ENCODE data around the gene FAM20B.

The FAM20B gene, protein sequence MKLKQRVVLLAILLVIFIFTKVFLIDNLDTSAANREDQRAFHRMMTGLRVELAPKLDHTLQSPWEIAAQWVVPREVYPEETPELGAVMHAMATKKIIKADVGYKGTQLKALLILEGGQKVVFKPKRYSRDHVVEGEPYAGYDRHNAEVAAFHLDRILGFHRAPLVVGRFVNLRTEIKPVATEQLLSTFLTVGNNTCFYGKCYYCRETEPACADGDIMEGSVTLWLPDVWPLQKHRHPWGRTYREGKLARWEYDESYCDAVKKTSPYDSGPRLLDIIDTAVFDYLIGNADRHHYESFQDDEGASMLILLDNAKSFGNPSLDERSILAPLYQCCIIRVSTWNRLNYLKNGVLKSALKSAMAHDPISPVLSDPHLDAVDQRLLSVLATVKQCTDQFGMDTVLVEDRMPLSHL
- long read RNA-seq, full-length matches to known transcripts: 3 of 10 reads
- long read RNA-seq, partial matches to known transcripts: 1 of 10 reads
- long read RNA-seq, other reads (novel, unspliced or antisense): 6 of 10 reads

DNA sequence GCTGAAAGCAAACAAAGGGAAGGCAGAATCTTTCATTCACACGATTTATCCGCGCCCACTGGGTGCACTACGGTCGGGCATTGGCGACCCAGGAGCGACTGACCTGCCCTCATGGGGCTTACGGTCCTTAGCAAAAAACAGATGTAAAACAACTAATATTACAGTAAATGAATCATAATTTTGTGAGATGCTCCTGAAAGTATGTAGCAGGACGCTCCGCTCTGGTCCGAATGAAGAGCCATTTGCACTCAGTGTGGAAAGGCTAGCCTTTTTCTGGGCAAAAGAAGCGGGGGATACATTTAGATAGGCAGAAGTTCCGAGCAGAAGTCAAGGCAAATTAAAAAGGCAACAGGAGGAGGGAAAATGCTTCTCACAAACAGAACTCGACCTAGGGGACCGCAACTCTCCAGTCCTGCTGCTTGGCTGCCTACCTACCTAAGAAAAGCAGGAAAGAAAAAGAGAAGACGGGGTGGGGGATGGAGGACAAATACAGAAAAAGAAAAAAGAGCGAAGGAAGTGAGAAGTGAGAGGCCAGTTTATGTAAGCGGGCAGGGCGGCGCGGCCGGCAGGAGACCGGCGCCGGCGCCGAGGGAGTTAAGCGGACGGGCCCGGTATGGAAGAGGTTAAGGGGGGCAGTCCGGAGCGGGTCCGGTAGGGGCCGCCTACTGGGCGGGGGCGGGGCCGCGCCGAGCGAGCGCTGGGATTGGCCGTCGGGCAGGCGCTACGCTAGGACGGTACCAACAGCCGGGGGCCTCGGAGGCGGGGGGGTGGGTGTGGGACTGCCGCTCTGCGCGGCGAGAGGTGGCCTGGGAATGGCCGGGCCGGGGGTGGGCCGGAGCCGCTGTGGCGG lies at the start of gene FAM20B:
FAM20B (plus strand) TSS at position 770 of the 850 bp plus-strand sequence. CDS start 17,954 bp downstream, outside the sequence.
- H3K27me3 ChIP-seq (ENCODE audit: insufficient read depth, poor library complexity, severe bottlenecking): no peaks in the 10 kb centered on the region
- peak within 1 kb of the TSS; percentile 96 for H3K27ac ChIP-seq (replicated peaks)
- peak; percentile 80 to 94 for DNase-seq (ENCODE audit: low read depth in 1 of 2, low spot score in 1 of 2)
- TF ChIP-seq POLR2AphosphoS5 (IDR thresholded peaks at IDR 0.05; ENCODE audit: low read depth): no peak
- TF ChIP-seq, protein P1, sequence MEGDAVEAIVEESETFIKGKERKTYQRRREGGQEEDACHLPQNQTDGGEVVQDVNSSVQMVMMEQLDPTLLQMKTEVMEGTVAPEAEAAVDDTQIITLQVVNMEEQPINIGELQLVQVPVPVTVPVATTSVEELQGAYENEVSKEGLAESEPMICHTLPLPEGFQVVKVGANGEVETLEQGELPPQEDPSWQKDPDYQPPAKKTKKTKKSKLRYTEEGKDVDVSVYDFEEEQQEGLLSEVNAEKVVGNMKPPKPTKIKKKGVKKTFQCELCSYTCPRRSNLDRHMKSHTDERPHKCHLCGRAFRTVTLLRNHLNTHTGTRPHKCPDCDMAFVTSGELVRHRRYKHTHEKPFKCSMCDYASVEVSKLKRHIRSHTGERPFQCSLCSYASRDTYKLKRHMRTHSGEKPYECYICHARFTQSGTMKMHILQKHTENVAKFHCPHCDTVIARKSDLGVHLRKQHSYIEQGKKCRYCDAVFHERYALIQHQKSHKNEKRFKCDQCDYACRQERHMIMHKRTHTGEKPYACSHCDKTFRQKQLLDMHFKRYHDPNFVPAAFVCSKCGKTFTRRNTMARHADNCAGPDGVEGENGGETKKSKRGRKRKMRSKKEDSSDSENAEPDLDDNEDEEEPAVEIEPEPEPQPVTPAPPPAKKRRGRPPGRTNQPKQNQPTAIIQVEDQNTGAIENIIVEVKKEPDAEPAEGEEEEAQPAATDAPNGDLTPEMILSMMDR (IDR thresholded peaks at IDR 0.05; ENCODE audit: insufficient read depth, low read length): no peak
- TF ChIP-seq GABPA (IDR thresholded peaks at IDR 0.05; ENCODE audit: low read depth): no peak
- TF ChIP-seq, protein P2, sequence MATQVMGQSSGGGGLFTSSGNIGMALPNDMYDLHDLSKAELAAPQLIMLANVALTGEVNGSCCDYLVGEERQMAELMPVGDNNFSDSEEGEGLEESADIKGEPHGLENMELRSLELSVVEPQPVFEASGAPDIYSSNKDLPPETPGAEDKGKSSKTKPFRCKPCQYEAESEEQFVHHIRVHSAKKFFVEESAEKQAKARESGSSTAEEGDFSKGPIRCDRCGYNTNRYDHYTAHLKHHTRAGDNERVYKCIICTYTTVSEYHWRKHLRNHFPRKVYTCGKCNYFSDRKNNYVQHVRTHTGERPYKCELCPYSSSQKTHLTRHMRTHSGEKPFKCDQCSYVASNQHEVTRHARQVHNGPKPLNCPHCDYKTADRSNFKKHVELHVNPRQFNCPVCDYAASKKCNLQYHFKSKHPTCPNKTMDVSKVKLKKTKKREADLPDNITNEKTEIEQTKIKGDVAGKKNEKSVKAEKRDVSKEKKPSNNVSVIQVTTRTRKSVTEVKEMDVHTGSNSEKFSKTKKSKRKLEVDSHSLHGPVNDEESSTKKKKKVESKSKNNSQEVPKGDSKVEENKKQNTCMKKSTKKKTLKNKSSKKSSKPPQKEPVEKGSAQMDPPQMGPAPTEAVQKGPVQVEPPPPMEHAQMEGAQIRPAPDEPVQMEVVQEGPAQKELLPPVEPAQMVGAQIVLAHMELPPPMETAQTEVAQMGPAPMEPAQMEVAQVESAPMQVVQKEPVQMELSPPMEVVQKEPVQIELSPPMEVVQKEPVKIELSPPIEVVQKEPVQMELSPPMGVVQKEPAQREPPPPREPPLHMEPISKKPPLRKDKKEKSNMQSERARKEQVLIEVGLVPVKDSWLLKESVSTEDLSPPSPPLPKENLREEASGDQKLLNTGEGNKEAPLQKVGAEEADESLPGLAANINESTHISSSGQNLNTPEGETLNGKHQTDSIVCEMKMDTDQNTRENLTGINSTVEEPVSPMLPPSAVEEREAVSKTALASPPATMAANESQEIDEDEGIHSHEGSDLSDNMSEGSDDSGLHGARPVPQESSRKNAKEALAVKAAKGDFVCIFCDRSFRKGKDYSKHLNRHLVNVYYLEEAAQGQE (IDR thresholded peaks at IDR 0.05; ENCODE audit: insufficient replicate concordance, low read depth): no peak
- no peak for TF ChIP-seq SPI1 (IDR thresholded peaks at IDR 0.05; ENCODE audit: borderline replicate concordance, low read depth)
- peak within 1 kb of the TSS; percentile 74 for H3K4me3 ChIP-seq (replicated peaks; ENCODE audit: insufficient read depth, low read length)

DNA sequence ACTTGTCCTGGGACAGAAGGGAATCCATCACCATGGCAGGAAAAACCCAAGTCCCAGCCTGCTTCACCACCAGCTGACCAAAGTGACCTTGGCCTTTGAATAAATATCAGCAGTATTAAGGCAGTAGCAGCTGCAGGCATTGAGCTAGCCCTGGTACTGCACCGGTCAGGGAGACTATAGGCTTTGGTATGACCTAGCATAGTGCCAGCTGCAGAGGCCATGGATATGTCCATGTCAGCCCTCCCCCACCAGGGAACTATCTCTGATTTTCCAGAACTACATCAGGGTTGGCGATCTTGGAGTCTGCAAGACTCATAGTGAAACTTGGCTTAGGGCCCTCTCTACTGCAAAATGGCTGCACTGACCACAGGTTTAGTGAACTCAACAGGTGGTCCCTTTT lies 49.2 kb upstream of the FAM20B start:
- DNase-seq (ENCODE audit: low read depth in 1 of 2, low spot score in 1 of 2): no peak
- TF ChIP-seq POLR2AphosphoS5 (IDR thresholded peaks at IDR 0.05; ENCODE audit: low read depth) (no peak), GABPA (IDR thresholded peaks at IDR 0.05; ENCODE audit: low read depth) (no peak), SPI1 (IDR thresholded peaks at IDR 0.05; ENCODE audit: borderline replicate concordance, low read depth) (no peak)
- TF ChIP-seq, protein P2 (IDR thresholded peaks at IDR 0.05; ENCODE audit: insufficient replicate concordance, low read depth): no peak
- TF ChIP-seq, protein P1 (IDR thresholded peaks at IDR 0.05; ENCODE audit: insufficient read depth, low read length): no peak
- Histone ChIP-seq H3K4me3 (replicated peaks; ENCODE audit: insufficient read depth, low read length) (no peak overlapping the region), H3K27ac (replicated peaks) (no peak overlapping the region), H3K27me3 (ENCODE audit: insufficient read depth, poor library complexity, severe bottlenecking) (no peaks in the 10 kb centered on the region)

DNA sequence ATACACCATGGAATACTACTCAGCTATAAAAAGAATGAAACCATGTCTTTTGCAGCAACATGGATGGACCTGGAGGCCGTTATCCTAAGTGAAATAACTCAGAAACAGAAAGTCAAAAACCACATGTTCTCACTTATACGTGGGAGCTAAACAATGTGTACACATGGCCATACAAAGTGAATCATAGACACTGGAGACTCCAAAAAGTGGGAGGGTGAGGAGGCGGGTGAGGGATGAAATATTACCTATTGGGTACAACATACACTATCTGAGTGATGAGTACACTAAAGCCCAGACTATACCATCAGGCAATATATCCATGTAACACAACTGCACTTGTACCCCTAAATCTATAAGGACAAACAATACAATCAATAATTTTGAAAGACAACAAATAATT lies 39.5 kb upstream of the FAM20B start:
- DNase-seq (ENCODE audit: low read depth in 1 of 2, low spot score in 1 of 2): no peak

More for the DNA sequence above, 39.5 kb upstream of the FAM20B start:
- Histone ChIP-seq H3K27me3 (ENCODE audit: insufficient read depth, poor library complexity, severe bottlenecking) (no peaks in the 10 kb centered on the region), H3K27ac (replicated peaks) (no peak overlapping the region), H3K4me3 (replicated peaks; ENCODE audit: insufficient read depth, low read length) (no peak overlapping the region)
- TF ChIP-seq, protein P1 (IDR thresholded peaks at IDR 0.05; ENCODE audit: insufficient read depth, low read length): no peak
- TF ChIP-seq, protein P2 (IDR thresholded peaks at IDR 0.05; ENCODE audit: insufficient replicate concordance, low read depth): no peak
- TF ChIP-seq POLR2AphosphoS5 (IDR thresholded peaks at IDR 0.05; ENCODE audit: low read depth): no peak
- no peak for TF ChIP-seq SPI1 (IDR thresholded peaks at IDR 0.05; ENCODE audit: borderline replicate concordance, low read depth)
- no peak for TF ChIP-seq GABPA (IDR thresholded peaks at IDR 0.05; ENCODE audit: low read depth)
